ENCODE measurements around the gene NXN. TPM values are rescaled to one million over a fixed set of nuclear protein-coding genes. Genes with fewer than 3 reads are reported as not detected.
A peak's percentile ranks its signal among the peaks of the same experiment; 100 is the strongest.
"Not testable (repeated sequence)": the region's sequence is repeated elsewhere in the genome, so short reads cannot be mapped to it uniquely, and the experiment has no call there.

Gene NXN
- total RNA-seq, 1 donor from 2014 or later = 177 TPM

DNA sequence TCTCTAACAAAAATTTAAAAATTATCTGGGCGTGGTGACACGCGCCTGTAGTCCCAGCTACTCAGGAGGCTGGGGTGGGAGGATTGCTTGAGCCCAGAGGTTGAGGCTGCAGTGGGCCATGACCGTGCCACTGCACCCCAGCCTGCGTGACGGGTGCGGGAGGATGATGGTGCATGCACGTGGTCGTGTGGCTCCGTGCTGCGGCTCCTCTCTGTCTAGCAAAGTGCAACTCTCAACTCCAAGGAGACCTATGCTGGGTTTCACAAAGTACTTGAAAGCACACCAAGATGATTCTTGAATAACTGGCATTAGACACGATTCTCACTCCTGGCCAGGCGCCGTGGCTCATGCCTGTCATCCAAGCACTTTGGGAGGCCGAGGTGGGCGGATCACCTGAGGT is 25.8 kb downstream of the NXN start:
- Mint-ChIP-seq H3K27ac (ENCODE audit: unreplicated experiment) (no peak overlapping the region), H3K27me3 (ENCODE audit: unreplicated experiment) (peaks cover 5% of the 10 kb centered on the region), H3K9me3 (ENCODE audit: unreplicated experiment) (peaks cover 18% of the 10 kb centered on the region), H3K4me3 (ENCODE audit: unreplicated experiment) (no peak overlapping the region), H3K36me3 (ENCODE audit: unreplicated experiment) (peaks cover 5% of the 10 kb centered on the region), H3K4me1 (ENCODE audit: low read depth, unreplicated experiment) (peaks cover 23% of the 10 kb centered on the region)
- TF ChIP-seq, protein P1, sequence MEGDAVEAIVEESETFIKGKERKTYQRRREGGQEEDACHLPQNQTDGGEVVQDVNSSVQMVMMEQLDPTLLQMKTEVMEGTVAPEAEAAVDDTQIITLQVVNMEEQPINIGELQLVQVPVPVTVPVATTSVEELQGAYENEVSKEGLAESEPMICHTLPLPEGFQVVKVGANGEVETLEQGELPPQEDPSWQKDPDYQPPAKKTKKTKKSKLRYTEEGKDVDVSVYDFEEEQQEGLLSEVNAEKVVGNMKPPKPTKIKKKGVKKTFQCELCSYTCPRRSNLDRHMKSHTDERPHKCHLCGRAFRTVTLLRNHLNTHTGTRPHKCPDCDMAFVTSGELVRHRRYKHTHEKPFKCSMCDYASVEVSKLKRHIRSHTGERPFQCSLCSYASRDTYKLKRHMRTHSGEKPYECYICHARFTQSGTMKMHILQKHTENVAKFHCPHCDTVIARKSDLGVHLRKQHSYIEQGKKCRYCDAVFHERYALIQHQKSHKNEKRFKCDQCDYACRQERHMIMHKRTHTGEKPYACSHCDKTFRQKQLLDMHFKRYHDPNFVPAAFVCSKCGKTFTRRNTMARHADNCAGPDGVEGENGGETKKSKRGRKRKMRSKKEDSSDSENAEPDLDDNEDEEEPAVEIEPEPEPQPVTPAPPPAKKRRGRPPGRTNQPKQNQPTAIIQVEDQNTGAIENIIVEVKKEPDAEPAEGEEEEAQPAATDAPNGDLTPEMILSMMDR (IDR thresholded peaks at IDR 0.05; ENCODE audit: partially characterized antibody, unreplicated experiment) = no peak
- DNase-seq = no peak

DNA sequence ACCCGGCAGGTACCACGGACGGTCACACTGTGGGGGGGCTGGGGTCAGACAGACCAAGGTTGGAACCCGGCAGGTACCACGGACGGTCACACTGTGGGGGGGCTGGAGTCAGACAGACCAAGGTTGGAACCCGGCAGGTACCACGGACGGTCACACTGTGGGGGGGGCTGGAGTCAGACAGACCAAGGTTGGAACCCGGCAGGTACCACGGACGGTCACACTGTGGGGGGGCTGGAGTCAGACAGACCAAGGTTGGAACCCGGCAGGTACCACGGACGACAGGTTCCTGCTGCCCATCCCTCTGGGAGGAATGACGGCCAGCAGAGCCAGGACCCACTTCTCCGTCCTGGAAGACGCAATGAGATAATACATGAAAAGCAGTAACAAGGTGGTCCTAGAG is 27.0 kb downstream of the NXN start:
- H3K9me3 Mint-ChIP-seq (ENCODE audit: unreplicated experiment) = peaks cover 17% of the 10 kb centered on the region
- H3K4me3 Mint-ChIP-seq (ENCODE audit: unreplicated experiment) = peak overlapping the region; percentile 46
- not testable (repeated sequence) for H3K27me3 Mint-ChIP-seq (ENCODE audit: unreplicated experiment); H3K36me3 Mint-ChIP-seq (ENCODE audit: unreplicated experiment); DNase-seq; H3K27ac Mint-ChIP-seq (ENCODE audit: unreplicated experiment)
- H3K4me1 Mint-ChIP-seq (ENCODE audit: low read depth, unreplicated experiment) = peaks cover 23% of the 10 kb centered on the region

DNA sequence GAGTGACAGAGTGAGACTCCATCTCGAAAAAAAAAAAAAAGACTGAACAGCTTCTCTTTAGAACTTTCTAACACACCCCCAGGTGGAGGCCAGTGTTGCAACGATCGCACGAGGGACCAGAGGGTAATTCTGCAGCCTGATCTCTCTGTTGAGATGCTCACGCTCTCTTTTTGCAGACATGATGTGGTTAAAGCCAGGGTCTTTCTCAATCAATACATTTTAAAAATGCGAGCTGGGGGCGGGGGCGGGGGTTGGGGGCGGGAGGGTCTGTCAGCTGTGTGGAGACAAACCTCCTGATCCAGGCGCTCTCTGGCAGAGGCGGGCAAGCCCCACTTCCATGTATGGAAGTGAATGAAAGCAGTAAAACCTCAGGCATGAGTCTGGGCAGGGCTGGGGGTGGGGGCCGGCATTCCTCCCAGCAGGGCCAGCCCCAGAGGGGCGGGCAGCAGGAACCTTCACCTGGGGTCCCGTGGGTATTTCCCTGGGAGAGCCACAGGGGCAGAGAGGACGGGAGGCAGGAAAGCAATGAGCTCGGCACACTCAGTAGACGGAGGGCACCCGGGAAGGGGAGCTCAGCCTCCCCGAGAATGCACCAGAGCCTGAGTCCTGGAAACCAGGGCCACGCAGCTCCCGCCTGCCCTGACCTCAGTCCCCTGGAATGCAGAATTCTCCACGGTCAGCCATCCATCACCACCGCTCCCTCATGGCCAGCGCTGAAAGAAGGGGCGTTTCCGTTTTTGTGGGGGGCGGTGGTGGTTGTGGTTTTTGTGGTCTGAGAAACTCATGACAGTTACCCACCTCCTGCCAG is 28.0 kb downstream of the NXN start:
- peak overlapping the region; percentile 66 for H3K27ac Mint-ChIP-seq (ENCODE audit: unreplicated experiment)

DNA sequence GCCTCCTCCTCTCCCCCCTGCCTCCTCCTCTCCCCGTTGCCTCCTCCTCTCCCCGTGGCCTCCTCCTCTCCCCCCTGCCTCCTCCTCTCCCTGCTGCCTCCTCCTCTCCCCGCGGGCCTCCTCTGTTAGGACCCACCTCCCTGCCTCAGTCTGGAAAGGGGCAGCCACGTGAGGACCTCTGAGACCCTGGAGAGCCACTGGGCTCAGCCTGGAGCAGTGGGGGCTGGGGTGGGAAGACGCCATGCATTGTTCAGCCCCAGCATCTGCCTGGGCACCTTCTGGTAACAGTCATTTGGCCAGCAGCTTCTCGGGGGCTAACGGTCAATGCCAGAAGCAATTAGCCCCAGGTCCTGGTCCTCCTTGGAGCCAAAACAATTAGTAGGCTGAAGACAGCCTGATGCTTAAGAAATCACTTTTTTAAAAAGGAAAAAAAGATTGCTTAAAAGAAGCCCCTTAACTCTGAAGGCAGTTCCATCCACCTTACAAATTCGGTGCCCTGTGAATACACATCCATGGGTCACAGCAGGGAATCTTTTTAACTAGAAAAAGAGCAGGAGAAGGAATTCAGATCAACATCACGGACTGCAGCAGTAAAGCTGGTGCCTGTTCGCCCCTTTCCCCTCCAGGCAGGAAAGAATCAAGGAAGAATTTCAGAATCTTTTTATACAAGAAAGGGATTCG is 29.8 kb downstream of the NXN start:
- H3K27me3 Mint-ChIP-seq (ENCODE audit: unreplicated experiment) = peaks cover 6% of the 10 kb centered on the region
- H3K4me1 Mint-ChIP-seq (ENCODE audit: low read depth, unreplicated experiment) = peaks cover 20% of the 10 kb centered on the region
- peak; percentile 81 for DNase-seq
- peak overlapping the region; percentile 74 for H3K4me3 Mint-ChIP-seq (ENCODE audit: unreplicated experiment)
- TF ChIP-seq, protein P1 (IDR thresholded peaks at IDR 0.05; ENCODE audit: partially characterized antibody, unreplicated experiment) = no peak
- no peaks in the 10 kb centered on the region for H3K36me3 Mint-ChIP-seq (ENCODE audit: unreplicated experiment)
- H3K9me3 Mint-ChIP-seq (ENCODE audit: unreplicated experiment) = peaks cover 16% of the 10 kb centered on the region
- peak overlapping the region; percentile 95 for H3K27ac Mint-ChIP-seq (ENCODE audit: unreplicated experiment)

More for the DNA sequence above, 28.0 kb downstream of the NXN start:
- Mint-ChIP-seq H3K4me3 (ENCODE audit: unreplicated experiment) (peak overlapping the region; percentile 34), H3K27me3 (ENCODE audit: unreplicated experiment) (peaks cover 6% of the 10 kb centered on the region), H3K36me3 (ENCODE audit: unreplicated experiment) (no peaks in the 10 kb centered on the region), H3K9me3 (ENCODE audit: unreplicated experiment) (peaks cover 16% of the 10 kb centered on the region), H3K4me1 (ENCODE audit: low read depth, unreplicated experiment) (peaks cover 20% of the 10 kb centered on the region)
- peak; percentile 44 for DNase-seq
- TF ChIP-seq, protein P1 (IDR thresholded peaks at IDR 0.05; ENCODE audit: partially characterized antibody, unreplicated experiment) = no peak

DNA sequence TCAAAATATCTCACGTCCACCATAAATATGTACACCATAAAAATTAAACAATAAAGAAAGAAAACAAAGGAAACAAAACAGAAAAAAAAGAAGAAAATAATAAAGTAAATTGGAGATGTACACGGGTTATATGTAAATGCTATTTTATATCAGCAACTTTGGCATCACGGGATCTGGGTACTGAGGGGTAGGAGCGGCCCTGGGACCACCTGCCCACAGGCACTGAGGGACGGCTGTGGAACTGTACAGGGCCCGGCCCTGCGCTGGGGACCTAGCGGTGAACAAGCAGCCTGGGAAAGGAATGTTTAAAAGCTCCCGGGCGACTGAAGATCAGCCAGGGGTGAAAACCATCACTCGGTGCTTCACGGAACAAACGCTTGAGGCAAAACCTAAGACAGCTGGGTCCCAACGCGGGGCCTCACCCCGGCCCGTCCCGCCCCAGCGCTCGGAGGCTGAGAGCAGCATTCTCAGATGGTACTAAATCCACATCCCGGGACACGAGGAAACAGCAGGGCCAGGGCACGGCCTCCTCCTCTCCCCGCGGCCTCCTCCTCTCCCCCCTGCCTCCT is 31.2 kb downstream of the NXN start:
- H3K9me3 Mint-ChIP-seq (ENCODE audit: unreplicated experiment) = peaks cover 11% of the 10 kb centered on the region
- H3K27me3 Mint-ChIP-seq (ENCODE audit: unreplicated experiment) = peaks cover 6% of the 10 kb centered on the region
- peak overlapping the region; percentile 25 for H3K4me3 Mint-ChIP-seq (ENCODE audit: unreplicated experiment)
- H3K27ac Mint-ChIP-seq (ENCODE audit: unreplicated experiment) = peak overlapping the region; percentile 92
- H3K4me1 Mint-ChIP-seq (ENCODE audit: low read depth, unreplicated experiment) = peaks cover 24% of the 10 kb centered on the region
- TF ChIP-seq, protein P1 (IDR thresholded peaks at IDR 0.05; ENCODE audit: partially characterized antibody, unreplicated experiment) = no peak
- DNase-seq = peak; percentile 62
- no peaks in the 10 kb centered on the region for H3K36me3 Mint-ChIP-seq (ENCODE audit: unreplicated experiment)

All from glutamatergic neuron (in vitro differentiated cells).